Pancreas (tissue), 10 donors: ENCODE data around the gene MAP2K4. TPM values are rescaled to one million over a fixed set of nuclear protein-coding genes. Genes with fewer than 3 reads are reported as not detected.

Experiments
- ATAC-seq, 4 donors: fragments of 200-7000 bp; cut with Tn5 transposase; one replicate each; pipeline versions ENCODE4 v1.8.0 to v1.9.1; 2020; ENCODE audit warnings: mild to moderate bottlenecking in 4 of 4, moderate library complexity in 4 of 4
- DNase-seq, 6 donors: peaks; one replicate each; pipeline ENCODE4 v3.0.0-alpha.2; 2020
- FAIRE-seq: peaks from 2 replicates; lab custom pipeline; 2012; peaks lifted over from hg19 to GRCh38; lab: Jason Lieb, UNC
- H3K27ac ChIP-seq, 4 donors: fragments of 200-600 bp; sonication (generic); 1 replicate in 3 of 4; 2 replicates in 1 of 4; pipeline versions ENCODE4 v1.5.0 to v1.8.0; 2020
- H3K27me3 ChIP-seq, 4 donors: fragments of 200-600 bp; one replicate each; pipeline ENCODE4 v1.8.0; 2021
- H3K36me3 ChIP-seq, 3 donors: fragments of 200-600 bp; sonication (generic) in 1 of 3; one replicate each; pipeline versions ENCODE4 v1.5.0 to v1.8.0; 2020 to 2021
- H3K4me1 ChIP-seq, 3 donors: fragments of 200-600 bp; one replicate each; pipeline ENCODE4 v1.8.0; 2021
- H3K4me3 ChIP-seq, 4 donors: fragments of 200-600 bp; sonication (generic) in 2 of 4; one replicate each; pipeline versions ENCODE4 v1.5.0 to v1.8.0; 2020 to 2021
- H3K9me3 ChIP-seq, 4 donors: fragments of 200-600 bp; one replicate each; pipeline ENCODE4 v1.8.0; 2021
- CTCF ChIP-seq, 4 donors: fragments of 200-600 bp; sonication (generic) in 3 of 4; IDR thresholded peaks; one replicate each; pipeline versions ENCODE4 v1.5.0 to v1.8.0; 2021; ENCODE audit warnings: antibody characterized with exemption in 4 of 4
- WGBS, 2 donors: extraction: QIAGEN DNeasy Blood & Tissue Kit; methylation state at CpG; one replicate each; pipeline ENCODE4 v1.1.7; 2013; 5-methylcytosine and 5-hydroxymethylcytosine counted together
- intact Hi-C, 3 donors: fragments of 100-400 bp; cut with DNase I; formaldehyde crosslinking; loops; one replicate each; pipeline versions ENCODE4 v1.11.1 to v1.14.2; 2022
- microRNA-seq, 2 donors: library from miRNA; unstranded; fragments of <30 nt; microRNA quantifications; one replicate each; pipeline versions ENCODE4 to v1.1.0, GENCODE V29; 2019 to 2020
- polyA plus RNA-seq, 2 donors: library from polyadenylated mRNA; stranded (reverse); fragments of 200-250 nt; gene quantifications; one replicate each; pipeline ENCODE4 v1.2.3, GENCODE V29; 2013
- total RNA-seq, 6 donors: library from RNA; stranded (reverse); fragmentation: NEBNext Ultra II Directional in 4 of 6; extraction: Animal tissue kit (Norgen Biotek cat#: 25700) in 4 of 6; gene quantifications; one replicate each; pipeline versions ENCODE4 v1.2.1 to v1.2.4, GENCODE V29; 2021 to 2023
- donor health status: healthy with polysubstance abuse.
- donor health status: DM: no; HTN: no; CAD: no; lungs with moderate emphysema.
- donor health status: DM: no; HTN: no; CAD: no.
- donor health status: control.
- donor health status: control.
- donor health status: Bipolar disorder and iron deficiency.
- donor health status: DM: yes; HTN: yes; CAD: no.
- donor health status: DM: no; HTN: no; CAD: no.
- donor health status: DM: no; HTN: no; CAD: no.
- donor health status: DM: yes; HTN: yes; CAD: no.

MAP2K4 gene
- total and polyA plus RNA-seq, 8 donors = 4.9 to 20.4 (median 12.7) TPM

GRCh38 chr17:12193144-12193735 is 172.6 kb downstream of the MAP2K4 start:
- ATAC-seq (no peak), FAIRE-seq (no peak), DNase-seq (no peak)
- 59 to 72% methylated on average over 3 of the region's 3 CpGs for WGBS, 2 donors
- Histone ChIP-seq H3K27me3 (no peaks in the 10 kb centered on the region), H3K36me3 (no peaks in the 10 kb centered on the region), H3K27ac (no peak overlapping the region), H3K4me1 (no peaks in the 10 kb centered on the region), H3K9me3 (no peaks in the 10 kb centered on the region), H3K4me3 (no peak overlapping the region)
- TF ChIP-seq CTCF (IDR thresholded peaks at IDR 0.05) = no peak
- intact Hi-C loops = no loop called here

Small RNAs within 50 kb of the gene (microRNA-seq; reads per million reads assigned to microRNA genes)
- gene MIR744 = 991 to 1,842 reads per million in 2 donors

Other genes starting within 250 kb of the MAP2K4 start
- gene ZNF18, start 23.4 kb upstream of the MAP2K4 start, total RNA-seq = 1 to 10 TPM; 2.1 to 4.2 (median 3.0) TPM
- 1 to 10 TPM; 5.6 to 7.0 TPM for gene ZNF18, start 23.4 kb upstream of the MAP2K4 start, polyA plus RNA-seq